OCI-LY7 (cell line): ENCODE results near the gene PITPNC1.

Experiments used
- EZH2phosphoT487 ChIP-seq: fragments of 200-600 bp; sonication (generic); IDR thresholded peaks from 2 replicates; pipeline ENCODE4 v1.6.1; 2018; ENCODE audit warnings: low read depth, borderline replicate concordance, mild to moderate bottlenecking, mixed run types, antibody characterized with exemption, low read length, moderate library complexity, mixed read lengths
- TF ChIP-seq, protein P1 (sequence below): fragments of 200-600 bp; sonication (generic); conservative IDR thresholded peaks from 2 replicates; pipeline ENCODE4 v1.5.1; 2014; ENCODE audit warnings: mild to moderate bottlenecking, antibody characterized with exemption, low read length, moderate library complexity, mixed read lengths

DNA sequence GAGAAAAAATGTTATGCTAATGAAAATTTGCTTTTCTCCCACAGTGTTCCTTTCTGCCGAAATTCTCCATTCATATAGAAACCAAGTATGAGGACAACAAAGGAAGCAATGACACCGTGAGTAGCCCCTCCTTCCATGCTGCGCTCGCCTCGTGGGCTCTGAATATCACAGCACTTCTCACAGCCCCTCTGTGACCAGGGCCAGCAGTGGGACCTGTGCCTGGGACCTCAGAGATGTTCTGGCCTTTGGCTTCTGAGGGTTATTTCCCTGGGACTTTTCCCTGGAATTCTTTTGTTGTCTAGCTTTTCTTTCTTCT lies 201.0 kb downstream of the PITPNC1 start:
- TF ChIP-seq, protein P1, sequence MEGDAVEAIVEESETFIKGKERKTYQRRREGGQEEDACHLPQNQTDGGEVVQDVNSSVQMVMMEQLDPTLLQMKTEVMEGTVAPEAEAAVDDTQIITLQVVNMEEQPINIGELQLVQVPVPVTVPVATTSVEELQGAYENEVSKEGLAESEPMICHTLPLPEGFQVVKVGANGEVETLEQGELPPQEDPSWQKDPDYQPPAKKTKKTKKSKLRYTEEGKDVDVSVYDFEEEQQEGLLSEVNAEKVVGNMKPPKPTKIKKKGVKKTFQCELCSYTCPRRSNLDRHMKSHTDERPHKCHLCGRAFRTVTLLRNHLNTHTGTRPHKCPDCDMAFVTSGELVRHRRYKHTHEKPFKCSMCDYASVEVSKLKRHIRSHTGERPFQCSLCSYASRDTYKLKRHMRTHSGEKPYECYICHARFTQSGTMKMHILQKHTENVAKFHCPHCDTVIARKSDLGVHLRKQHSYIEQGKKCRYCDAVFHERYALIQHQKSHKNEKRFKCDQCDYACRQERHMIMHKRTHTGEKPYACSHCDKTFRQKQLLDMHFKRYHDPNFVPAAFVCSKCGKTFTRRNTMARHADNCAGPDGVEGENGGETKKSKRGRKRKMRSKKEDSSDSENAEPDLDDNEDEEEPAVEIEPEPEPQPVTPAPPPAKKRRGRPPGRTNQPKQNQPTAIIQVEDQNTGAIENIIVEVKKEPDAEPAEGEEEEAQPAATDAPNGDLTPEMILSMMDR = no peak
- no peak for TF ChIP-seq EZH2phosphoT487
